H9 (cell line): ENCODE results near the gene ST6GALNAC1. TPM values are rescaled to one million over a fixed set of nuclear protein-coding genes. Genes with fewer than 3 reads are reported as not detected.

ENCODE experiments used
- DNase-seq: peaks from one replicate; pipeline ENCODE4 v3.0.0-alpha.2; 2017
- H2AFZ ChIP-seq: one replicate; pipeline ENCODE4 v1.6.1; 2013; ENCODE audit warnings: mild to moderate bottlenecking, low read length, control low read depth, moderate library complexity
- H2AK5ac ChIP-seq: 2 replicates; pipeline ENCODE4 v1.6.1; 2013; ENCODE audit warnings: low read length, control low read depth, mixed read lengths; ENCODE audit not compliant: insufficient read length
- H2BK120ac ChIP-seq: one replicate; pipeline ENCODE4 v1.6.1; 2013; ENCODE audit warnings: low read depth, mild to moderate bottlenecking, low read length, control low read depth, inconsistent platforms; ENCODE audit not compliant: poor library complexity, severe bottlenecking
- H2BK12ac ChIP-seq: 2 replicates; pipeline ENCODE4 v1.6.1; 2013; ENCODE audit warnings: low read length, control low read depth, mixed read lengths, low read depth; ENCODE audit not compliant: insufficient read length
- H2BK15ac ChIP-seq: 2 replicates; pipeline ENCODE4 v1.6.1; 2013; ENCODE audit warnings: low read depth, low read length, control low read depth
- H2BK20ac ChIP-seq: one replicate; pipeline ENCODE4 v1.6.1; 2013; ENCODE audit warnings: low read depth, mild to moderate bottlenecking, low read length, control low read depth, inconsistent platforms; ENCODE audit not compliant: poor library complexity, severe bottlenecking
- H2BK5ac ChIP-seq: 2 replicates; pipeline ENCODE4 v1.6.1; 2013; ENCODE audit warnings: low read length, control low read depth, mixed read lengths; ENCODE audit not compliant: insufficient read length
- H3K14ac ChIP-seq: 2 replicates; pipeline ENCODE4 v1.6.1; 2013; ENCODE audit warnings: low read length, control low read depth; ENCODE audit not compliant: insufficient read depth
- H3K18ac ChIP-seq: 2 replicates; pipeline ENCODE4 v1.6.1; 2013; ENCODE audit warnings: low read depth, mild to moderate bottlenecking, mixed read lengths, low read length, control low read depth; ENCODE audit not compliant: insufficient read length
- H3K23ac ChIP-seq: 2 replicates; pipeline ENCODE4 v1.6.1; 2013; ENCODE audit warnings: low read length, control low read depth, mixed read lengths, low read depth; ENCODE audit not compliant: insufficient read length
- H3K23me2 ChIP-seq: 2 replicates; pipeline ENCODE4 v1.6.1; 2013; ENCODE audit warnings: low read depth, mild to moderate bottlenecking, mixed read lengths, low read length, control low read depth; ENCODE audit not compliant: insufficient read length, poor library complexity, severe bottlenecking
- H3K27ac ChIP-seq: 2 replicates; pipeline ENCODE4 v1.5.1; 2013; ENCODE audit warnings: low read length, control low read depth, mixed read lengths, low read depth; ENCODE audit not compliant: insufficient read length
- H3K27me3 ChIP-seq: 2 replicates; pipeline ENCODE4 v1.6.1; 2013; ENCODE audit warnings: low read length, control low read depth, inconsistent platforms; ENCODE audit not compliant: insufficient read depth
- H3K4ac ChIP-seq: 2 replicates; pipeline ENCODE4 v1.6.1; 2013; ENCODE audit warnings: low read depth, mild to moderate bottlenecking, control low read depth, inconsistent platforms, low read length, moderate library complexity
- H3K4me1 ChIP-seq: 2 replicates; pipeline ENCODE4 v1.6.1; 2013; ENCODE audit warnings: low read length, control low read depth, inconsistent platforms; ENCODE audit not compliant: insufficient read depth
- H3K4me2 ChIP-seq: 2 replicates; pipeline ENCODE4 v1.6.1; 2013; ENCODE audit warnings: low read length, control low read depth, mixed read lengths; ENCODE audit not compliant: insufficient read length, insufficient read depth
- H3K56ac ChIP-seq: 2 replicates; pipeline ENCODE4 v1.6.1; 2013; ENCODE audit warnings: low read depth, mild to moderate bottlenecking, mixed read lengths, low read length, control low read depth; ENCODE audit not compliant: insufficient read length
- H3K79me1 ChIP-seq: 2 replicates; pipeline ENCODE4 v1.6.1; 2013; ENCODE audit warnings: low read depth, mild to moderate bottlenecking, moderate library complexity, low read length, control low read depth, inconsistent platforms; ENCODE audit not compliant: insufficient read depth, poor library complexity, severe bottlenecking
- H3K79me2 ChIP-seq: 2 replicates; pipeline ENCODE4 v1.6.1; 2013; ENCODE audit warnings: low read length, control low read depth, inconsistent platforms; ENCODE audit not compliant: insufficient read depth
- H3K9ac ChIP-seq: 2 replicates; pipeline ENCODE4 v1.6.1; 2013; ENCODE audit warnings: low read length, control low read depth, mixed read lengths; ENCODE audit not compliant: insufficient read length; ENCODE audit errors: extremely low read depth
- H3K9me3 ChIP-seq: one replicate; pipeline ENCODE4 v1.6.1; 2013; ENCODE audit warnings: low read depth, low read length, inconsistent platforms; ENCODE audit not compliant: control insufficient read depth
- H3T11ph ChIP-seq: one replicate; pipeline ENCODE4 v1.6.1; 2013; ENCODE audit warnings: mild to moderate bottlenecking, low read length, control low read depth, inconsistent platforms
- H4K20me1 ChIP-seq: one replicate; pipeline ENCODE4 v1.6.1; 2013; ENCODE audit not compliant: control insufficient read depth, insufficient read length, insufficient read depth
- H4K5ac ChIP-seq: 2 replicates; pipeline ENCODE4 v1.6.1; 2013; ENCODE audit warnings: low read depth, mild to moderate bottlenecking, mixed read lengths, low read length, control low read depth; ENCODE audit not compliant: insufficient read length
- H4K8ac ChIP-seq: replicated peaks from 2 replicates; pipeline ENCODE4 v1.6.1; 2013; ENCODE audit warnings: low read length, control low read depth, mixed read lengths, low read depth; ENCODE audit not compliant: insufficient read length
- H4K91ac ChIP-seq: 2 replicates; pipeline ENCODE4 v1.6.1; 2013; ENCODE audit warnings: low read depth, mild to moderate bottlenecking, moderate library complexity, mixed read lengths, low read length, control low read depth; ENCODE audit not compliant: insufficient read length
- H3K27ac Mint-ChIP-seq, 3 experiments: 2 replicates in 2 of 3; 3 replicates in 1 of 3; pipeline ENCODE4 v1.8.0; 2020 to 2021; ENCODE audit warnings: mixed read lengths in 3 of 3, mild to moderate bottlenecking in 1 of 3, moderate library complexity in 1 of 3
- H3K27me3 Mint-ChIP-seq: 2 replicates; pipeline ENCODE4 v1.8.0; 2021; ENCODE audit warnings: low read depth, mild to moderate bottlenecking, moderate library complexity, mixed read lengths
- H3K36me3 Mint-ChIP-seq, 3 experiments: 2 replicates in 2 of 3; 3 replicates in 1 of 3; pipeline ENCODE4 v1.8.0; 2020 to 2021; ENCODE audit warnings: low read depth in 3 of 3, mixed read lengths in 3 of 3; ENCODE audit not compliant: insufficient read depth in 1 of 3
- H3K4me1 Mint-ChIP-seq, 2 experiments: 2 replicates each; pipeline ENCODE4 v1.8.0; 2020; ENCODE audit warnings: mixed read lengths in 2 of 2
- H3K4me3 Mint-ChIP-seq, 2 experiments: 2 replicates in 1 of 2; 3 replicates in 1 of 2; pipeline ENCODE4 v1.8.0; 2020 to 2021; ENCODE audit warnings: mild to moderate bottlenecking in 2 of 2, mixed read lengths in 2 of 2, moderate library complexity in 1 of 2
- H3K9me3 Mint-ChIP-seq, 2 experiments: 2 replicates in 1 of 2; 3 replicates in 1 of 2; pipeline ENCODE4 v1.8.0; 2020; ENCODE audit warnings: mild to moderate bottlenecking in 2 of 2, mixed read lengths in 2 of 2, moderate library complexity in 1 of 2
- WGBS: extraction: QIAGEN DNeasy Blood & Tissue Kit; methylation state at CpG from one replicate; pipeline ENCODE4 v1.1.7; 2013; ENCODE audit warnings: missing lambda C conversion rate, low lambda C conversion rate, mixed read lengths; ENCODE audit not compliant: insufficient read length; ENCODE audit errors: extremely low coverage; 5-methylcytosine and 5-hydroxymethylcytosine counted together
- total RNA-seq: library from RNA; stranded (reverse); gene quantifications from 2 replicates; pipeline ENCODE4 v1.2.1, GENCODE V29; 2021
- TF ChIP-seq, protein P1 (sequence below): fragments of 200-600 bp; sonication (generic); conservative IDR thresholded peaks from 3 replicates; pipeline ENCODE4 v1.8.0; 2021; ENCODE audit warnings: antibody characterized with exemption, mild to moderate bottlenecking

Gene ST6GALNAC1
- total RNA-seq, 1 experiment from 2014 or later: not detected

GRCh38 chr17:76578376-76578775, 65.2 kb downstream of the ST6GALNAC1 start:
- Histone ChIP-seq H3K79me2 (no peaks in the 10 kb centered on the region), H4K5ac (no peak overlapping the region), H2AFZ (no peak overlapping the region), H2BK20ac (no peak overlapping the region), H3K56ac (no peak overlapping the region), H4K91ac (no peak overlapping the region), H3K27me3 (no peaks in the 10 kb centered on the region; the same call in 1 of the 2 replicates), H2BK12ac (no peak overlapping the region), H2BK5ac (no peak overlapping the region), H3K23ac (no peak overlapping the region), H3K14ac (no peak overlapping the region), H3K9me3 (no peaks in the 10 kb centered on the region), H2BK15ac (no peak overlapping the region), H3K4me2 (no peak overlapping the region), H4K20me1 (no peaks in the 10 kb centered on the region), H3K18ac (no peak overlapping the region), H3K23me2 (no peaks in the 10 kb centered on the region), H3K79me1 (no peaks in the 10 kb centered on the region), H4K8ac (no peak overlapping the region), H3K27ac (no peak overlapping the region), H3K9ac (no peak overlapping the region), H3K4ac (no peak overlapping the region), H2BK120ac (no peak overlapping the region), H3K4me1 (no peaks in the 10 kb centered on the region), H3T11ph (no peak overlapping the region), H2AK5ac (no peak overlapping the region)
- Mint-ChIP-seq H3K4me1 (peaks cover 14 to 20% of the 10 kb centered on the region in 2 experiments), H3K27ac (no peak overlapping the region), H3K36me3 (no peaks in the 10 kb centered on the region), H3K9me3 (peaks cover 0 to 7% of the 10 kb centered on the region in 2 experiments; a peak in 1 of 5 replicates), H3K4me3 (no peak overlapping the region), H3K27me3 (peaks cover 30% of the 10 kb centered on the region)
- no peak for DNase-seq
- WGBS: no CpG with 5 or more reads among the region's 5 CpGs
- TF ChIP-seq, protein P1, sequence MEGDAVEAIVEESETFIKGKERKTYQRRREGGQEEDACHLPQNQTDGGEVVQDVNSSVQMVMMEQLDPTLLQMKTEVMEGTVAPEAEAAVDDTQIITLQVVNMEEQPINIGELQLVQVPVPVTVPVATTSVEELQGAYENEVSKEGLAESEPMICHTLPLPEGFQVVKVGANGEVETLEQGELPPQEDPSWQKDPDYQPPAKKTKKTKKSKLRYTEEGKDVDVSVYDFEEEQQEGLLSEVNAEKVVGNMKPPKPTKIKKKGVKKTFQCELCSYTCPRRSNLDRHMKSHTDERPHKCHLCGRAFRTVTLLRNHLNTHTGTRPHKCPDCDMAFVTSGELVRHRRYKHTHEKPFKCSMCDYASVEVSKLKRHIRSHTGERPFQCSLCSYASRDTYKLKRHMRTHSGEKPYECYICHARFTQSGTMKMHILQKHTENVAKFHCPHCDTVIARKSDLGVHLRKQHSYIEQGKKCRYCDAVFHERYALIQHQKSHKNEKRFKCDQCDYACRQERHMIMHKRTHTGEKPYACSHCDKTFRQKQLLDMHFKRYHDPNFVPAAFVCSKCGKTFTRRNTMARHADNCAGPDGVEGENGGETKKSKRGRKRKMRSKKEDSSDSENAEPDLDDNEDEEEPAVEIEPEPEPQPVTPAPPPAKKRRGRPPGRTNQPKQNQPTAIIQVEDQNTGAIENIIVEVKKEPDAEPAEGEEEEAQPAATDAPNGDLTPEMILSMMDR: no peak
